ENCODE measurements around the gene ANKMY1. TPM values are rescaled to one million over a fixed set of nuclear protein-coding genes. Genes with fewer than 3 reads are reported as not detected.
A peak's percentile ranks its signal among the peaks of the same experiment; 100 is the strongest.

The ANKMY1 gene
- total and polyA plus RNA-seq, 2 of the 13 experiments (the other 11 are each of a cell fraction or from before 2014, with no cell fraction given), result 11.7 to 18.8 TPM

DNA sequence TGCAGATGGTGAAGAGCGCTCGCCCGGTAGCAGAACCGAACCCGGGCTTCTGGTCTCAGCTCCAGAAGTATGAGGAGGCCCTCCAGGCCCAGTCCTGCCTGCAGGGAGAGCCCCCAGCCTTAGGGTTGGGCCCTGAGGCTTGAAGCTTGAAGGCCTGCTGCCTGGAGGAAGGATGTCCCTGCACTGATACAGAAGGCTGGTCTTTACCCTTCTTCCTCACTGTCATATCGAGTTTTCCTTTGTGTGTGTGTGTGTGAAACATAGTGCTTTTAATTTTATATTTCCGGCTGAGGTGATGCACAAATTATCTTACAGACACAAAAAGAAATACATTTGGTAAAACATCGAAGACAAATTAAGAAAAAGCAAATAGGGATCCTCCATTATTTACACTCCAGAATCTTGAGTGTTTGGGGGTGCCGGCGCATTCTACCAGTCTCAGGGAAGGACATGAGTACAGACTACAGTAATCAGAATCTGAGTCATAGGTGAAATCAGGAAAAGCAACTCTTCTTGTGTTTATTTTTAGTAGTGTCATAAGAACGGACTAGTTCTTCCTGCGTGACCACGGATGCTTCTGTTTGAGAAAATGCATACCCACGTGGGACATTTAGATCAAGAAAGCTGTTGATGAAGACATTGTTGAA is 3.7 kb upstream of the ANKMY1 start (continued):
- 0 out of 2 replicates have a peak, but pooled peaks have one; percentile 20 for TF ChIP-seq ZNF512 (CRISPR knock-in tag; IDR thresholded peaks at IDR 0.05)
- 0 out of 2 replicates have a peak, but pooled peaks have one; percentile 26 for TF ChIP-seq ONECUT2 (CRISPR knock-in tag; IDR thresholded peaks at IDR 0.05)
- no peak for TF ChIP-seq FOXA3 (CRISPR knock-in tag; IDR thresholded peaks at IDR 0.05)
- 0 out of 2 replicates have a peak, but pooled peaks have one; percentile 5 for TF ChIP-seq ETS1 (CRISPR knock-in tag; IDR thresholded peaks at IDR 0.05)
- peak; percentile 18; the same call in 1 of the 2 replicates for TF ChIP-seq HIVEP1 (CRISPR knock-in tag; IDR thresholded peaks at IDR 0.05)
- no peak for TF ChIP-seq ZNF784 (CRISPR knock-in tag; IDR thresholded peaks at IDR 0.05; ENCODE audit: borderline replicate concordance)
- TF ChIP-seq, protein P1, sequence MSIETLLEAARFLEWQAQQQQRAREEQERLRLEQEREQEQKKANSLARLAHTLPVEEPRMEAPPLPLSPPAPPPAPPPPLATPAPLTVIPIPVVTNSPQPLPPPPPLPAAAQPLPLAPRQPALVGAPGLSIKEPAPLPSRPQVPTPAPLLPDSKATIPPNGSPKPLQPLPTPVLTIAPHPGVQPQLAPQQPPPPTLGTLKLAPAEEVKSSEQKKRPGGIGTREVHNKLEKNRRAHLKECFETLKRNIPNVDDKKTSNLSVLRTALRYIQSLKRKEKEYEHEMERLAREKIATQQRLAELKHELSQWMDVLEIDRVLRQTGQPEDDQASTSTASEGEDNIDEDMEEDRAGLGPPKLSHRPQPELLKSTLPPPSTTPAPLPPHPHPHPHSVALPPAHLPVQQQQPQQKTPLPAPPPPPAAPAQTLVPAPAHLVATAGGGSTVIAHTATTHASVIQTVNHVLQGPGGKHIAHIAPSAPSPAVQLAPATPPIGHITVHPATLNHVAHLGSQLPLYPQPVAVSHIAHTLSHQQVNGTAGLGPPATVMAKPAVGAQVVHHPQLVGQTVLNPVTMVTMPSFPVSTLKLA (IDR thresholded peaks at IDR 0.05), result no peak
- no peak for TF ChIP-seq EHMT2 (IDR thresholded peaks at IDR 0.05; ENCODE audit: borderline replicate concordance, low read depth, low read length)
- no peak for TF ChIP-seq THAP11 (CRISPR knock-in tag; IDR thresholded peaks at IDR 0.05)
- TF ChIP-seq SP4 (CRISPR knock-in tag; IDR thresholded peaks at IDR 0.05), result no peak
- no peak for TF ChIP-seq ZNF407 (CRISPR knock-in tag; IDR thresholded peaks at IDR 0.05; ENCODE audit: not compliant biosample characterization)
- no peak for TF ChIP-seq HHEX (CRISPR knock-in tag; IDR thresholded peaks at IDR 0.05)
- TF ChIP-seq SAP130 (CRISPR knock-in tag; IDR thresholded peaks at IDR 0.05; ENCODE audit: low read depth), result no peak
- no peak for TF ChIP-seq HOXA9 (CRISPR knock-in tag; IDR thresholded peaks at IDR 0.05; ENCODE audit: borderline replicate concordance)
- TF ChIP-seq BRCA1 (CRISPR knock-in tag; IDR thresholded peaks at IDR 0.05), result no peak
- TF ChIP-seq ZNF619 (CRISPR knock-in tag; IDR thresholded peaks at IDR 0.05), result no peak
- no peak for TF ChIP-seq KDM4B (CRISPR knock-in tag; IDR thresholded peaks at IDR 0.05)

Measured in HepG2 (cell line).